ENCODE results near the gene EPOP. TPM values are rescaled to one million over a fixed set of nuclear protein-coding genes. Genes with fewer than 3 reads are reported as not detected.

The EPOP gene
- total RNA-seq, 1 donor from 2014 or later = 13.0 TPM

- Mint-ChIP-seq H3K4me1 (no peaks in the 10 kb centered on the region), H3K4me3 (no peak overlapping the region), H3K9me3 (no peaks in the 10 kb centered on the region), H3K27me3 (ENCODE audit: low read depth) (peaks cover 11% of the 10 kb centered on the region), H3K27ac (ENCODE audit: unreplicated experiment) (peak overlapping the region; percentile 43), H3K36me3 (ENCODE audit: low read depth) (no peaks in the 10 kb centered on the region)
- TF ChIP-seq CTCF (conservative IDR thresholded peaks at IDR 0.05) = no peak
- DNase-seq (ENCODE audit: low read depth, low spot score) = no peak
These were observed 10.7 kb upstream of the EPOP start for GRCh38 chr17:38685491-38685890.

- no peak for DNase-seq (ENCODE audit: low read depth, low spot score)
- no peak overlapping the region for H3K4me3 Mint-ChIP-seq
- no peaks in the 10 kb centered on the region for H3K9me3 Mint-ChIP-seq
- peaks cover 18% of the 10 kb centered on the region for H3K27me3 Mint-ChIP-seq (ENCODE audit: low read depth)
- no peak overlapping the region for H3K27ac Mint-ChIP-seq (ENCODE audit: unreplicated experiment)
- no peaks in the 10 kb centered on the region for H3K36me3 Mint-ChIP-seq (ENCODE audit: low read depth)
- no peaks in the 10 kb centered on the region for H3K4me1 Mint-ChIP-seq
- TF ChIP-seq CTCF (conservative IDR thresholded peaks at IDR 0.05) = no peak
These were observed 6.3 kb upstream of the EPOP start for GRCh38 chr17:38681096-38681495.

GRCh38 chr17:38677819-38678218 lies 3.1 kb upstream of the EPOP start:
- no peaks in the 10 kb centered on the region for H3K36me3 Mint-ChIP-seq (ENCODE audit: low read depth)
- H3K9me3 Mint-ChIP-seq = no peaks in the 10 kb centered on the region
- no peak for DNase-seq (ENCODE audit: low read depth, low spot score)
- H3K4me1 Mint-ChIP-seq = peaks cover 7% of the 10 kb centered on the region
- no peak for TF ChIP-seq CTCF (conservative IDR thresholded peaks at IDR 0.05)
- H3K4me3 Mint-ChIP-seq = no peak overlapping the region
- H3K27ac Mint-ChIP-seq (ENCODE audit: unreplicated experiment) = no peak overlapping the region
- peaks cover 30% of the 10 kb centered on the region for H3K27me3 Mint-ChIP-seq (ENCODE audit: low read depth)

- Mint-ChIP-seq H3K27ac (ENCODE audit: unreplicated experiment) (no peak overlapping the region), H3K27me3 (ENCODE audit: low read depth) (peaks cover 39% of the 10 kb centered on the region)
These were observed 2.1 kb upstream of the EPOP start for GRCh38 chr17:38676706-38677504.

GRCh38 chr17:38674014-38674748 lies 576 bp downstream of the EPOP start:
- no peaks in the 10 kb centered on the region for H3K36me3 Mint-ChIP-seq (ENCODE audit: low read depth)
- peak; percentile 42 for TF ChIP-seq CTCF (conservative IDR thresholded peaks at IDR 0.05)
- DNase-seq (ENCODE audit: low read depth, low spot score) = no peak
- H3K27ac Mint-ChIP-seq (ENCODE audit: unreplicated experiment) = no peak overlapping the region
- peaks cover 66% of the 10 kb centered on the region for H3K27me3 Mint-ChIP-seq (ENCODE audit: low read depth)
- peaks cover 26% of the 10 kb centered on the region for H3K4me1 Mint-ChIP-seq
- no peak overlapping the region for H3K4me3 Mint-ChIP-seq
- H3K9me3 Mint-ChIP-seq = no peaks in the 10 kb centered on the region

More at GRCh38 chr17:38676706-38677504, 2.1 kb upstream of the EPOP start:
- Mint-ChIP-seq H3K36me3 (ENCODE audit: low read depth) (no peaks in the 10 kb centered on the region), H3K4me1 (peaks cover 15% of the 10 kb centered on the region), H3K9me3 (no peaks in the 10 kb centered on the region), H3K4me3 (peak overlapping the region; percentile 67)
- peak; percentile 88 for DNase-seq (ENCODE audit: low read depth, low spot score)
- TF ChIP-seq CTCF (conservative IDR thresholded peaks at IDR 0.05) = peak; percentile 90
